Activated naive CD4-positive, alpha-beta T cell treated with anti-CD3 and anti-CD28 coated beads, Interleukin-2, amount 50 U/mL, for 24 hours (primary cell): ENCODE results near the gene OR10V1.
"Not testable (repeated sequence)": the region's sequence is repeated elsewhere in the genome, so short reads cannot be mapped to it uniquely, and the experiment has no call there.

Experiments
- H3K27ac Mint-ChIP-seq: one replicate; pipeline ENCODE4 v1.8.0; 2021; ENCODE audit warnings: mild to moderate bottlenecking, mixed read lengths
- H3K27me3 Mint-ChIP-seq: one replicate; pipeline ENCODE4 v1.8.0; 2021; ENCODE audit warnings: mixed read lengths
- H3K36me3 Mint-ChIP-seq: one replicate; pipeline ENCODE4 v1.8.0; 2021; ENCODE audit warnings: mixed read lengths
- H3K4me1 Mint-ChIP-seq: one replicate; pipeline ENCODE4 v1.8.0; 2021; ENCODE audit warnings: mixed read lengths
- H3K4me3 Mint-ChIP-seq: one replicate; pipeline ENCODE4 v1.8.0; 2021; ENCODE audit warnings: mild to moderate bottlenecking, mixed read lengths
- H3K9me3 Mint-ChIP-seq: one replicate; pipeline ENCODE4 v1.8.0; 2021; ENCODE audit warnings: mixed read lengths

The OR10V1 gene

GRCh38 chr11:59728913-59729312 lies 15.3 kb upstream of the OR10V1 start:
- H3K27me3 Mint-ChIP-seq, result no peaks in the 10 kb centered on the region
- H3K27ac Mint-ChIP-seq, result no peak overlapping the region
- no peaks in the 10 kb centered on the region for H3K9me3 Mint-ChIP-seq
- H3K4me1 Mint-ChIP-seq, result no peaks in the 10 kb centered on the region
- H3K36me3 Mint-ChIP-seq, result no peaks in the 10 kb centered on the region
- no peak overlapping the region for H3K4me3 Mint-ChIP-seq

GRCh38 chr11:59728154-59728553 lies 14.5 kb upstream of the OR10V1 start:
- Mint-ChIP-seq H3K27ac (no peak overlapping the region), H3K9me3 (no peaks in the 10 kb centered on the region), H3K4me3 (no peak overlapping the region), H3K36me3 (no peaks in the 10 kb centered on the region), H3K4me1 (no peaks in the 10 kb centered on the region), H3K27me3 (peaks cover 2% of the 10 kb centered on the region)

GRCh38 chr11:59727426-59727825 lies 13.8 kb upstream of the OR10V1 start:
- H3K36me3 Mint-ChIP-seq, result no peaks in the 10 kb centered on the region
- no peak overlapping the region for H3K27ac Mint-ChIP-seq
- H3K4me3 Mint-ChIP-seq, result no peak overlapping the region
- H3K9me3 Mint-ChIP-seq, result no peaks in the 10 kb centered on the region
- H3K4me1 Mint-ChIP-seq, result no peaks in the 10 kb centered on the region
- H3K27me3 Mint-ChIP-seq, result peaks cover 2% of the 10 kb centered on the region

GRCh38 chr11:59724066-59724465 lies 10.4 kb upstream of the OR10V1 start:
- H3K4me1 Mint-ChIP-seq, result no peaks in the 10 kb centered on the region
- peaks cover 8% of the 10 kb centered on the region for H3K27me3 Mint-ChIP-seq
- H3K36me3 Mint-ChIP-seq, result no peaks in the 10 kb centered on the region
- H3K27ac Mint-ChIP-seq, result no peak overlapping the region
- H3K4me3 Mint-ChIP-seq, result no peak overlapping the region
- no peaks in the 10 kb centered on the region for H3K9me3 Mint-ChIP-seq

DNA sequence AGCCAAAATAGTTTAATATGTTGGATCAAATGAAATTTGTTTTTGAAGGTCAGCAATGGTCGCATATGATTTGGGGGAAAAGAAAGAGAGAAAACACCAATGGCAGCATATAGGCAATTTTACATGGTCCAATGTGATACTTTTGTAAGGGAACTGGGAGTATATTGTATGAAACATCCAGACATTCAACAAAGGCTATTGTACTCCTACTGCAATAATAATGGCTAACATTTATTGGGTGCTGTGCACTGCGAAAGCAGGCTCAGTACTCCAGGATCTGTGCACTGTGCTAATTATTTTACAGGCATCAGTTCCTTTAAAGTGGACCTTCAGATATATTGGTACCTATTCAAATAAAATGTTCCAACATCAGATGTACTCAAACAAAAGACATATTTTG lies 5.9 kb upstream of the OR10V1 start:
- H3K27ac Mint-ChIP-seq, result no peak overlapping the region

DNA sequence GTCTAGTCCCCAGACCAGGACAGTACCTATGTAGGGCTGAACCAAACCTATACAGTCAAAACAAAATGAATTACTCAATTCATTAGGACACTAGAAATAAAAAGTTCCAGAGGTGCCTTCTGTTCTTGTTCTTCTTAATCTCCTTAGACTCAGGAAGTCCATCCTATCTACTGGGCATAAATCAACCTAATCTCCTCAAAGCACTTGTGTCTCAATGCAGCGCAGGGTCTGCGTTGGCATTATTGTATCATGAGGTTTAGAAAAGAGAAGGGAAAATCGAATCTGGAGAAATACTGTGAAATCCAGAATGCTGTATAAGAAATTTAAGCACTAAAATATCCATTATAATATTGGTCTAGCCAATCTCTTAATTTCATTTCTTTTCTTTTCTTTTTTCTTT lies 2.4 kb upstream of the OR10V1 start:
- peaks cover 11% of the 10 kb centered on the region for H3K27me3 Mint-ChIP-seq
- no peak overlapping the region for H3K4me3 Mint-ChIP-seq
- H3K27ac Mint-ChIP-seq, result no peak overlapping the region
- no peaks in the 10 kb centered on the region for H3K9me3 Mint-ChIP-seq
- no peaks in the 10 kb centered on the region for H3K36me3 Mint-ChIP-seq
- H3K4me1 Mint-ChIP-seq, result no peaks in the 10 kb centered on the region

More for the DNA sequence above, 5.9 kb upstream of the OR10V1 start:
- H3K4me3 Mint-ChIP-seq, result no peak overlapping the region
- no peaks in the 10 kb centered on the region for H3K9me3 Mint-ChIP-seq
- no peaks in the 10 kb centered on the region for H3K4me1 Mint-ChIP-seq
- H3K27me3 Mint-ChIP-seq, result peaks cover 15% of the 10 kb centered on the region
- no peaks in the 10 kb centered on the region for H3K36me3 Mint-ChIP-seq

GRCh38 chr11:59710136-59710847 lies 3.4 kb downstream of the OR10V1 start:
- no peak overlapping the region for H3K27ac Mint-ChIP-seq
- H3K4me3 Mint-ChIP-seq, result no peak overlapping the region
- no peaks in the 10 kb centered on the region for H3K4me1 Mint-ChIP-seq
- no peaks in the 10 kb centered on the region for H3K36me3 Mint-ChIP-seq
- peaks cover 4% of the 10 kb centered on the region for H3K27me3 Mint-ChIP-seq
- no peaks in the 10 kb centered on the region for H3K9me3 Mint-ChIP-seq

GRCh38 chr11:59708537-59708936 lies 5.1 kb downstream of the OR10V1 start:
- Mint-ChIP-seq H3K27ac (no peak overlapping the region), H3K9me3 (no peaks in the 10 kb centered on the region), H3K4me1 (no peaks in the 10 kb centered on the region), H3K27me3 (peaks cover 6% of the 10 kb centered on the region), H3K4me3 (no peak overlapping the region), H3K36me3 (no peaks in the 10 kb centered on the region)

DNA sequence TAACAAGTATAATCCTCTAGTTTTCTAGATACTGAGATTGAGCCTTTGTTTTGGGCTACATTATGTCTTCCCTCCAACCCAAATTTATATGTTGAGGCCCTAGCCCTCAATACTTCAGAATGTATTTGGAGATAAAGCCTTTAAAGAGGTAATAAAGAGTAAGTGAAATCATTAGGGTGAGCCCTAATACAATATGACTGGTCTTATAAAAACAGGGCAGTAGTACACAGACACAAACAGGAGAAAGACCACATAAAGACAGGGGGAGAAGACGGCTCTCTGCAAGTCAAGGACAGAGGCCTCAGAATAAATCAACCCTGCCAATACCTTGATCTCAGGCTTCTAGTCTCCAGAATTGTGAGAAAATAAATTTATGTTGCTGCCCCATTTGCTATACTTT lies 6.3 kb downstream of the OR10V1 start:
- no peak overlapping the region for H3K4me3 Mint-ChIP-seq
- H3K9me3 Mint-ChIP-seq, result no peaks in the 10 kb centered on the region
- no peaks in the 10 kb centered on the region for H3K4me1 Mint-ChIP-seq
- H3K27ac Mint-ChIP-seq, result no peak overlapping the region
- H3K27me3 Mint-ChIP-seq, result peaks cover 6% of the 10 kb centered on the region
- no peaks in the 10 kb centered on the region for H3K36me3 Mint-ChIP-seq

DNA sequence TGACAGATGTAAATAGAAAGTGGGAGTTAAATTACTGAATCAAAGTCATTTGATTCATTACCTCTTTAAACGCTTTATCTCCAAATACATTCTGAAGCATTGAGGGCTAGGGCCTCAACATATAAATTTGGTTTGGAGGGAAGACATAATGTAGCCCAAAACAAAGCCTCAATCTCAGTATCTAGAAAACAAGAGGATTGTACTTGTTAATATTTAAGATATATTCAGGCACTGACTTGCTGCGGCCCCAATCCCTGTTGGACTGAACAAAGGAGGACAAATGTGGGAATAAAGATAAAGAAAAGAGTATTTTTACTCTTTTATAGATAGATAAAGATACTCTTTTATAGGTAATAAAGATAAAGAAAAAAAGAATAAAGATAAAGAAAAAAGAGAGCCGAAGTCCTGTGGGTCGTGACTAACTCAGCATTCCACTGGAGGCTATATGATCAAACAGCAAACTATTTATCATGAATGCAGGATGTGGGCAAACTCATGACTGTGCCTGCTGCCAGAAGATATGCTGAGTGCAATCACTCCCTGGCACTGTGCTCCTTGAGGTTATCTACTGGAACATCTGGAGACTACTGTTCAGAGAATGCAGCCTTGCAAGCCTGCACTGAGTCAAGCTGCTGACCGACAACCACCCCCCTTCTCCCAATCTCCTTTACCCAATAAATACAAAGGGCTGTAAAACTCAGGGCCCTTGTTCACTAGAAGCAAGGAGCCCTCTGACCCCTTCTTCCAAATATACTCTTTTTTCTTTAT lies 6.9 kb downstream of the OR10V1 start:
- Mint-ChIP-seq H3K27me3 (peaks cover 4% of the 10 kb centered on the region), H3K36me3 (no peaks in the 10 kb centered on the region), H3K4me1 (no peaks in the 10 kb centered on the region), H3K4me3 (no peak overlapping the region), H3K9me3 (no peaks in the 10 kb centered on the region), H3K27ac (no peak overlapping the region)

DNA sequence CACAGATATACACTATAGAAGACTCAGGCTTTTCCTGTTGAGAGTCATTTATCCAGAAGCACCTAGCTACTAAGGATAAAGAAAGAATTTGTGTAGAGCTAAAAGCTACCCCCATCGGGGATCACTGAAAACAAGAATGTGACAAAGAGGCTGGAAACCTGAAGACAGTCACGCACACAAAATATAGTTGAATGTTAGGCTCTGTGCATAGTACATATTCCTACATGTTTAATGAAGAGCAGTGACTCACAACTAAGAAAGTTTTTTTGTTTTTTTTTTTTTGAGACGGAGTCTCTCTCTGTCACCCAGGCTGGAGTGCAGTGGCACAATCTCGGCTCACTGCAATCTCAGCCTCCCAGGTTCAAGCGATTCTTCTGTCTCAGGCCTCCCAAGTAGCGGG lies 8.4 kb downstream of the OR10V1 start:
- no peak overlapping the region for H3K27ac Mint-ChIP-seq
- peaks cover 4% of the 10 kb centered on the region for H3K27me3 Mint-ChIP-seq
- H3K4me3 Mint-ChIP-seq, result no peak overlapping the region
- no peaks in the 10 kb centered on the region for H3K36me3 Mint-ChIP-seq
- H3K9me3 Mint-ChIP-seq, result no peaks in the 10 kb centered on the region
- no peaks in the 10 kb centered on the region for H3K4me1 Mint-ChIP-seq

DNA sequence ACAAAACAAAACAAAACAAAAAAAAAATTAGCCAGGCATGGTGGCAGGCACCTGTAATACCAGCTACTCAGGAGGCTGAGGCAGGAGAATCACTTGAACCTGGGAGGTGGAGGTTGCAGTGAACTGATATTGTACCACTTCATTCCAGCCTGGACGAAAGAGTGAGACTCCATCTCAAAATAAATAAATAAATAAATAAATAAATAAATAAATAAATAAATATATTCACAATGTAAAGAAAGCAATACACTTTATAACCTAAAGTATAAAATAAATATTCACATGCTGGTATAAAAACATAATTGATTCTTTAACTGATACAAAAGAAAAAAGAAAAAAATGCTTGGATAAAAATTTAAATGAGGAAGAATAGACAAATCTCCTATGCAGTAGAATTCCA lies 10.1 kb downstream of the OR10V1 start:
- not testable (repeated sequence) for H3K4me3 Mint-ChIP-seq, H3K4me1 Mint-ChIP-seq, H3K27me3 Mint-ChIP-seq, H3K27ac Mint-ChIP-seq, H3K9me3 Mint-ChIP-seq, H3K36me3 Mint-ChIP-seq

- not testable (repeated sequence) for H3K27ac Mint-ChIP-seq, H3K9me3 Mint-ChIP-seq, H3K36me3 Mint-ChIP-seq, H3K27me3 Mint-ChIP-seq, H3K4me1 Mint-ChIP-seq, H3K4me3 Mint-ChIP-seq
Measured at GRCh38 chr11:59700157-59700556, 13.5 kb downstream of the OR10V1 start.

- no peak overlapping the region for H3K4me3 Mint-ChIP-seq
- H3K27me3 Mint-ChIP-seq, result peaks cover 14% of the 10 kb centered on the region
- H3K36me3 Mint-ChIP-seq, result peaks cover 3% of the 10 kb centered on the region
- no peaks in the 10 kb centered on the region for H3K4me1 Mint-ChIP-seq
- peaks cover 7% of the 10 kb centered on the region for H3K9me3 Mint-ChIP-seq
- no peak overlapping the region for H3K27ac Mint-ChIP-seq
Measured at GRCh38 chr11:59698506-59698905, 15.1 kb downstream of the OR10V1 start.

DNA sequence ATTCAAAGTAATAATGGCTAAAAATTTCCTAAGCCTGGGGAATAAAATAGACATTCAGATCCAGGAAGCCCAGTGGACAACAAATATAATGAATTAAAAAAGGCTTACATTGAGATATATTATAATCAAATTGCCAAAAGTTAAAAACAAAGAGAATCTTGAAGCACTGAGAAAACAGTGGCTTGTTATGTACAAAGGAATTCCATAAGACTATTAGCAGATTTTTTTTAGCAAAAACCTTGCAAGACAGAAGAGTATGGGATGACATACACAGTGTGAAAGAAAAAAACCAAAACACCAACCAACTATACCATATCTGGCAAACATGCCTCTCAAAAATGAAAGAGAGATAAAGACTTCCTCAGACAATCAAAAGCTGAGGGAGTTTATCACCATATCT lies 20.7 kb downstream of the OR10V1 start:
- H3K4me3 Mint-ChIP-seq, result no peak overlapping the region

GRCh38 chr11:59691156-59691555 lies 22.5 kb downstream of the OR10V1 start:
- H3K4me3 Mint-ChIP-seq, result no peak overlapping the region
- H3K9me3 Mint-ChIP-seq, result peaks cover 19% of the 10 kb centered on the region
- peaks cover 5% of the 10 kb centered on the region for H3K4me1 Mint-ChIP-seq
- H3K27me3 Mint-ChIP-seq, result peaks cover 16% of the 10 kb centered on the region
- peaks cover 8% of the 10 kb centered on the region for H3K36me3 Mint-ChIP-seq
- no peak overlapping the region for H3K27ac Mint-ChIP-seq

More for the DNA sequence above, 20.7 kb downstream of the OR10V1 start:
- Mint-ChIP-seq H3K36me3 (peaks cover 8% of the 10 kb centered on the region), H3K4me1 (peaks cover 5% of the 10 kb centered on the region), H3K9me3 (peaks cover 19% of the 10 kb centered on the region), H3K27ac (no peak overlapping the region), H3K27me3 (peaks cover 16% of the 10 kb centered on the region)
